Adrenal gland (tissue), 12 donors: ENCODE data around the gene CUX1. TPM values are rescaled to one million over a fixed set of nuclear protein-coding genes. Genes with fewer than 3 reads are reported as not detected.

Experiments used
- DNase-seq, 7 donors: peaks; one replicate each; pipeline ENCODE4 v3.0.0-alpha.2; 2019 to 2020
- H3K27ac ChIP-seq, 5 donors: fragments of 200-600 bp; sonication (generic) in 4 of 5; 1 replicate in 3 of 5; 2 replicates in 2 of 5; pipeline versions ENCODE4 v1.5.1 to v1.8.0; 2016 to 2020; ENCODE audit warnings: mild to moderate bottlenecking in 1 of 5
- H3K27me3 ChIP-seq: fragments of 200-600 bp; 2 replicates; pipeline ENCODE4 v1.8.0; 2021
- H3K36me3 ChIP-seq, 2 donors: fragments of 200-600 bp; replicated peaks in 1 of 2; 1 replicate in 1 of 2; 2 replicates in 1 of 2; pipeline versions ENCODE4 v1.5.1 to v1.8.0; 2018 to 2022
- H3K4me1 ChIP-seq, 2 donors: fragments of 200-600 bp; replicated peaks in 1 of 2; 1 replicate in 1 of 2; 2 replicates in 1 of 2; pipeline versions ENCODE4 v1.5.1 to v1.8.0; 2018 to 2021
- H3K4me3 ChIP-seq, 4 donors: fragments of 200-600 bp; sonication (generic) in 3 of 4; one replicate each; pipeline ENCODE4 v1.5.1; 2016 to 2018
- H3K9me3 ChIP-seq, 3 donors: fragments of 200-600 bp; sonication (generic) in 1 of 3; replicated peaks in 1 of 3; 1 replicate in 2 of 3; 2 replicates in 1 of 3; pipeline versions ENCODE4 v1.5.1 to v1.8.0; 2016 to 2021
- POLR2A ChIP-seq, 2 donors: fragments of 450-650 bp; IDR thresholded peaks; one replicate each; pipeline ENCODE4 v1.6.1; 2017; ENCODE audit warnings: antibody characterized with exemption in 2 of 2, mild to moderate bottlenecking in 2 of 2, moderate library complexity in 1 of 2
- WGBS, 4 donors: extraction: QIAGEN DNeasy Blood & Tissue Kit in 2 of 4; methylation state at CpG; one replicate each; pipeline versions ENCODE4 v1.1.5 to v1.1.7; 2013 to 2017; 5-methylcytosine and 5-hydroxymethylcytosine counted together
- intact Hi-C, 2 donors: fragments of 100-400 bp; cut with DNase I; formaldehyde crosslinking; loops; one replicate each; pipeline versions ENCODE4 v1.14.1 to v1.15.0; 2022 to 2023
- polyA plus RNA-seq, 3 donors: library from polyadenylated mRNA; stranded (reverse); fragments of 200-250 nt in 2 of 3; fragments of 350-450 nt in 1 of 3; fragmentation: Illumina TruSeq in 1 of 3; extraction: RNeasy Lipid Tissue Mini Kit (QIAGEN cat#74804) in 1 of 3; gene quantifications; one replicate each; pipeline ENCODE4 v1.2.3, GENCODE V29; 2013 to 2014
- total RNA-seq, 9 donors: library from RNA; depleted of rRNA in 4 of 9; stranded (reverse); fragments of >200 nt in 4 of 9; fragments of 120-200 nt in 1 of 9; fragmentation: NEBNext Ultra II Directional in 1 of 9; extraction: Animal tissue kit (Norgen Biotek cat#: 25700) in 1 of 9; gene quantifications; one replicate each; pipeline versions ENCODE4 v1.1.0 to v1.2.4, GENCODE V29; 2013 to 2023
- TF ChIP-seq, protein P1 (sequence below), 6 experiments: fragments of 450-650 bp in 4 of 6; fragments of 200-600 bp in 2 of 6; sonication (generic) in 1 of 6; IDR thresholded peaks; 1 replicate in 5 of 6; 2 replicates in 1 of 6; pipeline versions ENCODE4 v1.5.1 to v1.8.0; 2016 to 2021; ENCODE audit warnings: antibody characterized with exemption in 6 of 6, mild to moderate bottlenecking in 2 of 6, moderate library complexity in 1 of 6
- donor health status: healthy with polysubstance abuse.
- donor health status: Bipolar disorder and iron deficiency.
- donor health status: DM: yes; HTN: yes; CAD: no.
- donor health status: DM: no; HTN: no; CAD: no.
- donor health status: DM: no; HTN: no; CAD: no.
- donor health status: DM: yes; HTN: yes; CAD: no.

Gene CUX1
- total and polyA plus RNA-seq, 12 donors: 17.2 to 72.6 (median 58.3) TPM

- TF ChIP-seq, protein P1, sequence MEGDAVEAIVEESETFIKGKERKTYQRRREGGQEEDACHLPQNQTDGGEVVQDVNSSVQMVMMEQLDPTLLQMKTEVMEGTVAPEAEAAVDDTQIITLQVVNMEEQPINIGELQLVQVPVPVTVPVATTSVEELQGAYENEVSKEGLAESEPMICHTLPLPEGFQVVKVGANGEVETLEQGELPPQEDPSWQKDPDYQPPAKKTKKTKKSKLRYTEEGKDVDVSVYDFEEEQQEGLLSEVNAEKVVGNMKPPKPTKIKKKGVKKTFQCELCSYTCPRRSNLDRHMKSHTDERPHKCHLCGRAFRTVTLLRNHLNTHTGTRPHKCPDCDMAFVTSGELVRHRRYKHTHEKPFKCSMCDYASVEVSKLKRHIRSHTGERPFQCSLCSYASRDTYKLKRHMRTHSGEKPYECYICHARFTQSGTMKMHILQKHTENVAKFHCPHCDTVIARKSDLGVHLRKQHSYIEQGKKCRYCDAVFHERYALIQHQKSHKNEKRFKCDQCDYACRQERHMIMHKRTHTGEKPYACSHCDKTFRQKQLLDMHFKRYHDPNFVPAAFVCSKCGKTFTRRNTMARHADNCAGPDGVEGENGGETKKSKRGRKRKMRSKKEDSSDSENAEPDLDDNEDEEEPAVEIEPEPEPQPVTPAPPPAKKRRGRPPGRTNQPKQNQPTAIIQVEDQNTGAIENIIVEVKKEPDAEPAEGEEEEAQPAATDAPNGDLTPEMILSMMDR (IDR thresholded peaks at IDR 0.05): no peak
- TF ChIP-seq POLR2A (IDR thresholded peaks at IDR 0.05): no peak
- intact Hi-C loops: no loop called here
- peak overlapping the region in 1 of 5 donors; percentile 22 for H3K27ac ChIP-seq
- H3K9me3 ChIP-seq: no peaks in the 10 kb centered on the region
- no peak overlapping the region for H3K4me3 ChIP-seq
- no peaks in the 10 kb centered on the region for H3K27me3 ChIP-seq
- WGBS, 4 donors: 73 to 82% (median 78%) methylated on average over 2 to 11 of the region's 11 CpGs
- H3K4me1 ChIP-seq: peaks cover 0 to 17% of the 10 kb centered on the region in 2 donors
- no peaks in the 10 kb centered on the region for H3K36me3 ChIP-seq
- peak in 4 of 7 donors; percentile 45 to 75 (median 56) for DNase-seq
Observed at GRCh38 chr7:102304668-102305067, 487.2 kb downstream of the CUX1 start.

DNA sequence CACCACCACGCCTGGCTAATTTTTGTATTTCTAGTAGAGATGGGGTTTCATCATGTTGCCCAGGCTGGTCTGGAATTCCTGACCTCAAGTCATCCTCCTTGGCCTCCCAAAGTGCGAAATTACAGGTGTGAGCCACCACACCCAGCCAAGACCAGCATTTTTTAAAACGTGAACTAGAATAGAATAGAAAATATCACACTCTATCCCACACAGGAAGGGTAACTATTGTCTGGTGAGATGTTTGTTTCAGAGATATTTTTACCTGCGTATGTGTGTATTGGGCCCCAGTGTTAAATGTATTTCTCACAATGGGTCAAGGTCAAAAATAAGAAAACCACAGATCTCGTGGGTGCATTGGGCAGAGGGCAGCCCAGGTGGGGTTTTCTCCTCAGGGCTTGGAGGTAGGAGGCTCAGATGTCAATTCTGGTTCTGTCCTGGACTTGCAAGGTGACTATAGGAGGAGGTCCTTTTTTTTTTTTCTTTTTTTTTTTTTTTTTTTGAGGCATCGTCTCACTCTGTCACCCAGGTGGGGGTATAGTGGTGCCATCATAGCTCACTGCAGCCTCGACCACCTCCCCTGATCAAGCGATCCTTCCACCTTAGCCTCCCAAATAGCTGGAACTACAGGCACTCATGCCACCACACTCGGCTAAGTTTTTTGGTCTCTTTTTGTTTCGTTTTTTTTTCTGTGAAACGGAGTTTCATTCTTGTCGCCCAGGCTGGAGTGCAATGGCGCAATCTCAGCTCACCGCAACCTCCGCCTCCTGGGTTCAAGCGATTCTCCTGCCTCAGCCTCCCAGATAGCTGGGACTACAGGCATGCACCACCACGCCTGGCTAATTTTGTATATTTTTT lies 488.2 kb downstream of the CUX1 start:
- no peak for TF ChIP-seq POLR2A (IDR thresholded peaks at IDR 0.05)
- TF ChIP-seq, protein P1 (IDR thresholded peaks at IDR 0.05): no peak
- intact Hi-C loops: no loop called here
- WGBS, 4 donors: 84 to 90% (median 87%) methylated on average over 16 to 17 of the region's 17 CpGs

DNA sequence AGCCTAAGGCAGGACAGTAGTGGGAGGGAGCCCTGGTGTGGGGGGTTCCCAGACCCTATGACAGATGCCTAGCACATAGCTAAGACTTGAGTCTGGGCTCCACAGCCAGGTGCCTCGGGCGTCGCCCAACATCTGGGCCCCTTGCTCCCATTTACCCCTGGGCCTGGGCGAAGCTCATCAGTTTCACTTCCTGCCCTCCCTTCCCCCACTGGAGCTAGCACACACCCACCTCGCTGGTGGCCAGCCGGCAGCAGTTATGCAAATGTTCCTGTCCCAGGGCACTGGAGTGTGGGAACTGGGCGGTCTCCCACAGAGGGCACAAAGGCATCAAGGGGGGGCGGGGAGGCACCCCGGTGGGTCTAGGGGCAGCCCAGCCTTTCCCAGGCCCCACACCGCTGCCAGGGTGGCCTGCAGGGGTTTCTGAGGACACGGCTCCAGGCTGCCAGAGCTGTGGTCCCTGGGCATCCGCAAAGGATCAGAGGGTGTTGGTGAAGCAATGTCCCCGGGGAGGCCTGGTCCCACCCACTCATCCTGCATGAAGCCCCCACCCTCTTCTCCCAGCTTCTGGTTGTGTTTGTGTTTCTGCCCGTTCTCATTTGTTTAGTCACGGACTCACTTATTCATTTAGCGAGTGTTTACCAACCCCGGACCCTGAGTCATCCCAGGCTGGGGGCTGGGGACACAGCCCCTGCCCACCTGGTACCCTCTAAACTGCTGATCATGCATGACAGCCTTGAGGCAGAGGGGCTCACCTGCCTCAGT lies 489.7 kb downstream of the CUX1 start:
- Histone ChIP-seq H3K9me3 (no peaks in the 10 kb centered on the region), H3K4me1 (peaks cover 0 to 10% of the 10 kb centered on the region in 2 donors), H3K36me3 (no peaks in the 10 kb centered on the region), H3K27ac (no peak overlapping the region), H3K27me3 (no peaks in the 10 kb centered on the region), H3K4me3 (no peak overlapping the region)
- peak in 6 of 7 donors; percentile 37 to 80 (median 47) for DNase-seq
- no peak for TF ChIP-seq POLR2A (IDR thresholded peaks at IDR 0.05)
- TF ChIP-seq, protein P1 (IDR thresholded peaks at IDR 0.05): no peak
- 48 to 54% (median 53%) methylated on average over 10 to 17 of the region's 17 CpGs for WGBS, 4 donors
- intact Hi-C loops: no loop called here

More for the DNA sequence above, 488.2 kb downstream of the CUX1 start:
- Histone ChIP-seq H3K9me3 (no peaks in the 10 kb centered on the region), H3K4me1 (peaks cover 0 to 13% of the 10 kb centered on the region in 2 donors), H3K27me3 (no peaks in the 10 kb centered on the region), H3K27ac (no peak overlapping the region), H3K36me3 (no peaks in the 10 kb centered on the region), H3K4me3 (no peak overlapping the region)
- DNase-seq: no peak

GRCh38 chr7:102310414-102310815 lies 493.0 kb downstream of the CUX1 start:
- Histone ChIP-seq H3K4me1 (peaks cover 0 to 10% of the 10 kb centered on the region in 2 donors), H3K9me3 (no peaks in the 10 kb centered on the region), H3K4me3 (no peak overlapping the region), H3K27me3 (no peaks in the 10 kb centered on the region), H3K36me3 (no peaks in the 10 kb centered on the region), H3K27ac (no peak overlapping the region)
- WGBS, 4 donors: 84 to 91% (median 89%) methylated on average over 9 of the region's 9 CpGs
- no peak for DNase-seq
- TF ChIP-seq POLR2A (IDR thresholded peaks at IDR 0.05): no peak
- TF ChIP-seq, protein P1 (IDR thresholded peaks at IDR 0.05): no peak
- intact Hi-C loops: no loop called here
